NB4 (cell line): ENCODE measurements around the gene MYH10.

Experiments used
- POLR2A ChIP-seq: IDR thresholded peaks from 2 replicates; pipeline ENCODE4 v1.6.1; 2011; ENCODE audit warnings: mild to moderate bottlenecking; ENCODE audit not compliant: insufficient read length; ENCODE audit errors: extremely low read depth
- TF ChIP-seq, protein P1 (sequence below): IDR thresholded peaks from one replicate; pipeline ENCODE4 v1.5.1; 2012; ENCODE audit warnings: low read depth, low read length

DNA sequence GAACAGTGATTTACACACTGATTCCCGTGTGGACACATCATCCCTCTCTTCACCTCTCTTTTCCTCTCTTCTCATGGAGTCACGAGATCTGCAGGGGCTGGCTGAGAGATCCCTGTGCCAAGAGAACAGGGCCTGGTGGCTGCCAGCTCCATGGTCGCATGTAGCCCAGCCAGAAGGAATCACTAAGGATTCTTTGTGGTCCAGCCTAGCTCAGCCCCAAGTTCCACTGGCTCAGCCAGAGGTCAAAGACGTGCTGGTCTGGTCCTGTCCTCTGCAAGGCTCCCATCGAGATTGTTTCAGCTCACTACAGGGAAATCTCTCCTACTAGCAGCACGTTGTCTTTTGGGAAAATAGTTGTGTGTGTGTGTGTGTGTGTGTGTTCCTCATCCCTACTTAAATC is 128.4 kb downstream of the MYH10 start:
- TF ChIP-seq POLR2A = no peak
- TF ChIP-seq, protein P1, sequence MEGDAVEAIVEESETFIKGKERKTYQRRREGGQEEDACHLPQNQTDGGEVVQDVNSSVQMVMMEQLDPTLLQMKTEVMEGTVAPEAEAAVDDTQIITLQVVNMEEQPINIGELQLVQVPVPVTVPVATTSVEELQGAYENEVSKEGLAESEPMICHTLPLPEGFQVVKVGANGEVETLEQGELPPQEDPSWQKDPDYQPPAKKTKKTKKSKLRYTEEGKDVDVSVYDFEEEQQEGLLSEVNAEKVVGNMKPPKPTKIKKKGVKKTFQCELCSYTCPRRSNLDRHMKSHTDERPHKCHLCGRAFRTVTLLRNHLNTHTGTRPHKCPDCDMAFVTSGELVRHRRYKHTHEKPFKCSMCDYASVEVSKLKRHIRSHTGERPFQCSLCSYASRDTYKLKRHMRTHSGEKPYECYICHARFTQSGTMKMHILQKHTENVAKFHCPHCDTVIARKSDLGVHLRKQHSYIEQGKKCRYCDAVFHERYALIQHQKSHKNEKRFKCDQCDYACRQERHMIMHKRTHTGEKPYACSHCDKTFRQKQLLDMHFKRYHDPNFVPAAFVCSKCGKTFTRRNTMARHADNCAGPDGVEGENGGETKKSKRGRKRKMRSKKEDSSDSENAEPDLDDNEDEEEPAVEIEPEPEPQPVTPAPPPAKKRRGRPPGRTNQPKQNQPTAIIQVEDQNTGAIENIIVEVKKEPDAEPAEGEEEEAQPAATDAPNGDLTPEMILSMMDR = no peak
